ENCODE measurements around the gene FLNB.

Gene FLNB

DNA sequence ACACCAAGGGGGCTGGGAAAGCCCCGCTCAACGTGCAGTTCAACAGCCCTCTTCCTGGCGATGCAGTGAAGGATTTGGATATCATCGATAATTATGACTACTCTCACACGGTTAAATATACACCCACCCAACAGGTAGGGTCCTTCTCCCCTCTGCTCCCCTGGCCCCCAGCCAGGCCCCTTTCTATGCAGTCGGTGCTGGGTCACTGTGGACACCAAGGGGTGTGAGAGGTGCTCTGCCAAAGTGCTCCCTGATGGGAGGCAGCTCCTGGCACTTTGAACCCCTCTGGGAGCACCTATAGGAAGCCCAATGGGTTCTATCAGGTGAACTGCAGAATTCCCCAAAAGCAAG is 103.9 kb downstream of the FLNB start:
- no peak for DNase-seq

DNA sequence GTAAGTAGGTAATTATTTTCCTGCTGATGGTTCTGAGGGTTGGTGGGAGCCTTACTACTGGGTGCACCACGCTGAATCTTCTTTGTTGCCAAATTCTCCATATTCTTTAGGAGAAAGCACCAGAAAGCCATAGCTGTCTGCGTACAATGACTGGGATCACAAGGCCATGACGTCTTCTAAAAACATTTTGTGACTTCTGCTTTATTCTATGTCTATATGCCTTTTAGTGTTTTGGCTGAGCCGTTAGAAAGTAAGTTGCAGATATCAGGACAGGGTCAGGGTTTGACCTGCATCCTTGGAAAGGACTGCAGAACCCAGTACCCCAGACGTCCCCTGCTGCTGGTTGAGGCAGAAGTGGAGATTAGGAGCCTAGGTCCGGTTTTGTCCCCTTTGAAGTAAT is 107.0 kb downstream of the FLNB start:
- DNase-seq = no peak

DNA sequence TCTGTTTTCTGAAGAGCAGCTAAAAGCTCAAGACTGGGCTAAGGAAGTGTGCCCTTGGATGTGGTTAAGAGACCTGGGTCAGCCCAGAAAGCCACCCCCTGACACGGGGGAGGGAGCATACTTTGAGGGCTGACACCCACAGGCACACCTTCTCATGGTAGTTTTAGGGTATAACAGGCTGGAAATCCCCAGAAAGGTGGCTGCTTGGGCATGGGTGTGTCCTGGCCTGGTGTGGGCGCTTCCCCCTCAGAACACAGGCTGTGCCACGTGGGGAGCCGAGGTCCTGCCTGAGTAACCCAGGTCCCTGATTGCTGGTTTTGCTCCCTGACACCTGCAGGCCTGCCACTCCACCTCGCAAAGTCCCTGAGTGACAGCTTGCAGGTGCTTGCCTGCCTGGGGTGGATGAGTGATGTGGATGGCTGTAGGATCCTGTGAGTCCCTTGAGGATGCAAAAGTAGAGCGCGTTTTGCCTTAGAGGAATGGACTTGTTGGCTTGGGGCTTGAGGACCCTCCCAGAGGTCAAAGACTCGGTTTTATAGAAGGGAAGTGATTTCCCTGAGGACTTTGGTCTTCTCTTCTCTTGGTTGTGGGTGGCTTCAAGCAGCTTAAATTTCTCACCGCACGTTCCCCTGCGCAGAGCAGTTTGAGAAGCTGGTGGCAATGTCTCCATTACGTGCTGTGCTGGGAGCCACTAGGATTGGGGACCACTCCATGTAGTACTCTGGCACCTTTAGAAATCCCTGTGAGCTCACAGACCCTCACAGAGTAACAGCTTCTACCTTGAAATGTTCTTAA is 108.1 kb downstream of the FLNB start:
- no peak for DNase-seq

DNA sequence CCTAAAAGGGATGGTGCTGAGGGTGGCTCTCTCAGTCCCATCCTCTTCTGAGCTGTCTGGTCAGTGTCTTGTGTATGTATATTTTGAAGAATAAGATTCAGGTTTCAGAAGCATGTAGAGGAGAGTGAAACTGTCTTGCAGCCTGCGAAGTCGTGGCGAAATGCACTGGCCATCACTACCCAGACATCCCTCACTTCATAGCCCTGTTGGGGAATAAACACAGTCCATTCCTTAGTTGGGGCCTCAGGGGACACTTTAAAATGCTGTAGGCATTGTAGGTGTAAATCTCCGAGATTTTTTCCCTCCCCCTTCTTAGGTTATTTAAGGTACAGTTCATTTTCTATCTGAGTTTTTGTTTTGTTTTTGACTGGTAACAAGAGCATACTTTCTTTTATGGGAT is 108.8 kb downstream of the FLNB start:
- no peak for DNase-seq

DNA sequence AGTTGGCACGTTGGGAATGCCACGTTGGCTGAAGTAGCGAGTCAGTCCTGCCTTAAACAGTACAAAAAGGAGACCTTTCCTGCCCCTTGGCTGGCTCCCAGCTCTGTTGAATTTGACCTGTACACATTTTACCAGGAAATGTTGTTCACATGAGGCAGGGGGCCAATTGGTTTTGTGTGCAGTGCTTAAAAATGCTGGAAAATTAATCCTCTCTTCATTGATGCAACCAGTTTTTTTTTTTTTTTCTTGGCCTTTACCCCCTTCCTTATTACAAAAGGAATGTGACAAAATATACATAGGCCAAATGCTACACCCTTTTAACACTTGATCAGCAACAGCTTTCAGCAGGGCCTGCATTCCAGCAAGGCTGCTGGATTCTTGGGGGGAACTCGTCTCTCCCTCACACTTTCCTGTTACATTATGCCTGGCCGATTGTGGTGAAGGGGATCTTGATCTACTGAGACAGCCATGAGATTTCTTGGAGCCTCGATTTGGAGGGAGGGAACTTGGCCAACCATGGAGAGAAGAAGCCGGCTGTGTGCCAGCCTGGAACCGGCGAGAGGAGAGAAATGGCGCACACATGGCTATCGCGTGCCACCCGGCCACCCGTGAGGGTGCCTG is 109.4 kb downstream of the FLNB start:
- no peak for DNase-seq

DNA sequence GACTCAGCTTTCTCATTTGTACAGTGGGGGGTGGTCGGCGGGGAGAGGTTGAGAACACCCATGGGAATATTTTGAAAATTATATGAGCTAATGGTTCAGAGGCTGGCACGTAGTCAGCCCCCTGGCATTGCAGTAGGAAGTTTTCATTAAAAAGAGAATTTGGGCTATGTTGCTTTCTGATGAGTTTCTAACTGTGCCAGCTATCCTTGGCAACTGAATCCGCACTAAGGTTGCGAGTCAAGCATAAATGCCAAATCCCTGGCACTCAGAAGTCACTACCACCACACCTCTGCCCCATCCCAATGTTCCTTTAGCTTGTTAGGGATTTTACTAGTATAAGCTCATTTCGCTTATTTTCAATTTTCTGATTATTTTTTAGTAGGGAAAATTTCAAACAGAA is 111.0 kb downstream of the FLNB start:
- no peak for DNase-seq

DNA sequence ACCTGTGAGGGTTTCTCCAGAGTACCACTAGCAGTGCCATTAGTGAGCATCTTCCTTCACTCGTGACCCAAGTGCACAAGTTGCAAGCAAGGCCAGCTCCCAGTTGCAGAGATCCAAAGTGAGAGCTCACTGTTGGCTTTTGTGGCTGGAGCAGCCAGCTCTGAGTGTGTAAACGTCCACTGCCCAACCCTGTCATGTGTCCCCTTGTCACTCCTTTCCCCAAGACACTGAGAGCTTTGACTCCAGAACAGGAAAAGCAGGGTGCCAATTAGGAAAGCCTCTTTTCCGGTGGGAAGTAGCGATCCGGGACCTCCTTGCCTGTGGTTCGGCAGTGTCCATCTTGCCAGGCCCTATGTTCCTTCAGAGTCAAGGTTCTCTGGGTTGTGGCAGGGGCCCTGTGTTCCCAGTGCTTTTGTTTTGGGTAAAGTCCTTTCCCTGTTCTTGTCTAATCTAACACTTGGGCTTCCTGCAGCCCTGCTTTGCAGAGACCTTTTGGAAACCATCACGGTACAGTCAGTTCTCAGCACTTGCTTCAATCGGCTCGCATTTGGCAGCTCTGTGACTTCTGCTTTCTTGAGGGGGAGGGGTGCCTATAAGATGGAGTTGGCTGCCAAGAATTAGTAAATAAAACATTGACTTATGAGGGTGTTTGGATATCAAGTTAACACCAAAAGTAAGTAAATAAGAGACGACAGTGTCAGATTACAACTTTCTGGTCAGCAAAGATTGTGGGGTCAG is 112.0 kb downstream of the FLNB start:
- no peak for DNase-seq

DNA sequence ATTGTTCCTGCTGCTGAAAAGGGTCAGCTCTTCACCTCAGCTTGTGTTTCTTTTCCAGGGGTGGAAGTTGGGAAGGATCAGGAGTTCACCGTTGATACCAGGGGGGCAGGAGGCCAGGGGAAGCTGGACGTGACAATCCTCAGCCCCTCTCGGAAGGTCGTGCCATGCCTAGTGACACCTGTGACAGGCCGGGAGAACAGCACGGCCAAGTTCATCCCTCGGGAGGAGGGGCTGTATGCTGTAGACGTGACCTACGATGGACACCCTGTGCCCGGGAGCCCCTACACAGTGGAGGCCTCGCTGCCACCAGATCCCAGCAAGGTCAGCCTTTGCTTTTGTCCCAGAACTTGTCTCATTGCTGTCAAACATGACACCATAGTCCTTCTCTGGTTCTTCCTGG is 113.0 kb downstream of the FLNB start:
- DNase-seq = no peak

DNA sequence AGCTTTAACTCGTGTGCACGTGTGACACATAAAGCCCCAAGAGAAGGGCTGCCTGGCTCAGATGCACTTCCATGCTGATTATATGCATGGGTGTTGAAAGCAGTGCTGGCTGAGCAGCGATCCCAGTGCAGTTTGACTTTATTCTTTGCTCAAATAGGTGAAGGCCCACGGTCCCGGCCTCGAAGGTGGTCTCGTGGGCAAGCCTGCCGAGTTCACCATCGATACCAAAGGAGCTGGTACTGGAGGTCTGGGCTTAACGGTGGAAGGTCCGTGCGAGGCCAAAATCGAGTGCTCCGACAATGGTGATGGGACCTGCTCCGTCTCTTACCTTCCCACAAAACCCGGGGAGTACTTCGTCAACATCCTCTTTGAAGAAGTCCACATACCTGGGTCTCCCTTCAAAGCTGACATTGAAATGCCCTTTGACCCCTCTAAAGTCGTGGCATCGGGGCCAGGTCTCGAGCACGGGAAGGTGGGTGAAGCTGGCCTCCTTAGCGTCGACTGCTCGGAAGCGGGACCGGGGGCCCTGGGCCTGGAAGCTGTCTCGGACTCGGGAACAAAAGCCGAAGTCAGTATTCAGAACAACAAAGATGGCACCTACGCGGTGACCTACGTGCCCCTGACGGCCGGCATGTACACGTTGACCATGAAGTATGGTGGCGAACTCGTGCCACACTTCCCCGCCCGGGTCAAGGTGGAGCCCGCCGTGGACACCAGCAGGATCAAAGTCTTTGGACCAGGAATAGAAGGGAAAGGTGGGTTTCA is 114.9 kb downstream of the FLNB start:
- no peak for DNase-seq

DNA sequence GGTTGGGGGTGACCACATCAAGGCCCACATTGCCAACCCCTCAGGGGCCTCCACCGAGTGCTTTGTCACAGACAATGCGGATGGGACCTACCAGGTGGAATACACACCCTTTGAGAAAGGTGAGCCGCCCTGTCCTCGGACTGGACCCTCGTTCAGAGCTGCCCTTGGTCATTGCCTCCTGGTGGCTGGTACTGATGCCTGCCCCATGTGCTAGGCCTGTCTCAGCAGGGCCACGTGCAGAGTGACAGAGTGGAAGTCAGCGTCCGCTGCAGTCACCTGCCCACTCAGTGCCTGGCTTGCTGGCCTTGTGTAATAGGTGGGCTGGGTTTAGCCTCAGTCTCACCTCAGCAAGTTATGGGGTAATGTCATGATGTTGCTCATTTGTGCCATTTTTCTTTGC is 116.2 kb downstream of the FLNB start:
- DNase-seq = no peak

DNA sequence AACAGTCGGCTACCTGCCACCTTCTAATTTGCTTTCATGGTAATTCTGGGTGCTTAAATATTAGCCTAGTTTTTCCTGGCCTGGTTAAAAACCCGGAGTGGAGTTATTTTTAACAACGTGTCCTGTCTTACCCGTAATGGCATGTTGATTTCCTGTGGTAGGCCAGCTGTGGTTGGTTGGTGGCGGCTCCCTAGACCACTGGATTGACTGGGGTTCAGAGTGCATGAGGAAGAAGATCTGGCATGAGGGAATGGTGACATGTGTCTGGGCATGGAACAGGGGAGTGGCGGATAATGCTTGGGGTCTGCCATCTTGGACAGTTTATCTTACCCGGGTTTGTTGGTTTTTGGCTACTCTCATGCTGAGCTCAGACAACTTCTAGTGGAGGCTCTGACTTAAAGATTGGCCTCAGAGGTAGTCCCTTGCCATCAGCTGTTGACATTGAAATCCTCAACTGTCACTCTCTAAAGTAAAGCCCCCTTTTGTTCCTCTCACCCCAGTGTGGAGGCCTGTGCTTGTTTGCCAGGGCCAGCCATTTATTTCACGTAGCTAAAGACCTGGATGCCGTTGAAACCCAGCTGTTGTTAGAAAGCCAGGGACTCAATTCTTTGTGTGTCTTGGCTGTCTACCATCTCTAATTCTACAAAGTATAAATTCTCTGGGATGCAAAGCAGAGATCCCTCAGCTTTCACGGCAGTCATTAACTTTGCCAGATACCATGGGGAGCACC is 121.0 kb downstream of the FLNB start:
- no peak for DNase-seq

DNA sequence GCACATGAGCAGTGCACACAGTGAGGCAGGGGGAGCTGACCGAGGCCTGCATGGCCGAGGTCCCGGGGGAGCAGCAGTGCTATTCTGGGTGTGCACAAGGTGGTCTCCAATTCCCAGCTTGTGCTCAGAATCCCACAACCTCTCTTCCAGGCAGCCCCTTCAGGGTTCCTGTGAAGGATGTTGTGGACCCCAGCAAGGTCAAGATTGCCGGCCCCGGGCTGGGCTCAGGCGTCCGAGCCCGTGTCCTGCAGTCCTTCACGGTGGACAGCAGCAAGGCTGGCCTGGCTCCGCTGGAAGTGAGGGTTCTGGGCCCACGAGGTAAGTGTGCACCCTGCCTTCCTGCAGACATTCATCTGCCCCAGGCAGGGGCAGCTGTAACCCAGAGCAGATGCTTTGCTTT is 122.4 kb downstream of the FLNB start:
- no peak for DNase-seq

DNA sequence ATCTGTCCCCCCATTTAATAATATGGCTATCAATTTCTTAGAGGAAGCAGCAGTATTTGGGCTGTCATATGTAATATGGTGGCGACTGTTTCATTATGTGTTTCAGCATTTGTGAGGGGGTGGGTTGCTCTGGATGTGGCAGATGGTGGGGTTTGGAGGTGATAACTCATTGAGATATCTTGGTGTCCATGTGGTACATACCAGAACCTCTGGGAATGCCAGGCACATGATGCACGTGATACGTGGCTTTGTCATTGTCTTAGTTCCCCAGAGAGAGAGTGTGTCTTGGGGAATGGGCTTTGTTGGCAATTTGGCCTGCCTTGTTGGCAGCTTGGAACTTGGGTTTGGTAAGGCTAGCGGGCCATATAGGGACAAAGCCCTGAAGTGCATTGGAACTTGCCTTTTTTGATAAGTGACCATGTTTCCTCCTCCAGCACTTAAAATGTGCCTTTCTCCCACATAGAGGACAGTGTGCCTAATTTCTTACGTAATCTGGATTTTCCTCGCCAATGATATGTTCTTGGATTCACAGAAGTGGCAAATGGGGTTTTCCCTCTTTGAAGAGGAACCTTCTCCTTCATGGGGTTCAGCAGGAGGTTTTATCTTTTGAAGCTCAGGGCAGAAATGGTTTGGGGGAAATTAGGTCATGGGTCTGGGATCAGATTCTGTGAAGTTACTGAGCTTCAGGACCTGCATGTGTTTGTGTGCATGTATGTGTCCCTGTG is 123.0 kb downstream of the FLNB start:
- no peak for DNase-seq

DNA sequence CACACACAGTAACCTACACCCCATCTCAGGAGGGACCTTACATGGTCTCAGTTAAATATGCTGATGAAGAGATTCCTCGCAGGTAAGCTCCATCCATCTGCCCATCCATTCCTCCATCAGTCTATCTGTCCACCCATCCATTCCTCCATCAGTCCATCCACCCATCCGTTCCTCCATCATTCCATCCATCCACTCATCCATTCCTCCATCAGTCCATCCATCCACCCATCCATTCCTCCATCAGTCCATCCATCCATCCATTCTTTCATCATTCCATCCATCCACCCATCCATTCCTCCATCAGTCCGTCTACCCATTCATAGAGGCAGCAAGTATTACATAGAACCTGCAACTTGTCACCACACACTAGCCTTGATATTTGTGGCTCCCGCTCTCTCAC is 124.6 kb downstream of the FLNB start:
- DNase-seq = no peak

DNA sequence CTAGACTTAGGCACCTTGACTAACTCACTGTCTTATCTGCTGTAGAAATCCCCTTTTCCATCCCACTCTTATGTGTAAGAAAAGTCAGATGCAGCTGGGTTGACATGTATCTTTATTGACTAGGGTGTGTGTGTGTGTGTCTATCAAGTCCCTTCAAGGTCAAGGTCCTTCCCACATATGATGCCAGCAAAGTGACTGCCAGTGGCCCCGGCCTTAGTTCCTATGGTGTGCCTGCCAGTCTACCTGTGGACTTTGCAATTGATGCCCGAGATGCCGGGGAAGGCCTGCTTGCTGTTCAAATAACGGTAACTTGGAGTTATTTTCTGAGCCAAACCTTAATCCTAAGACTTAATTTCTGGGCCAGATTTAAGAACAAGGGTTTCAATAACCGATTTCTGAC is 126.2 kb downstream of the FLNB start:
- DNase-seq = no peak

DNA sequence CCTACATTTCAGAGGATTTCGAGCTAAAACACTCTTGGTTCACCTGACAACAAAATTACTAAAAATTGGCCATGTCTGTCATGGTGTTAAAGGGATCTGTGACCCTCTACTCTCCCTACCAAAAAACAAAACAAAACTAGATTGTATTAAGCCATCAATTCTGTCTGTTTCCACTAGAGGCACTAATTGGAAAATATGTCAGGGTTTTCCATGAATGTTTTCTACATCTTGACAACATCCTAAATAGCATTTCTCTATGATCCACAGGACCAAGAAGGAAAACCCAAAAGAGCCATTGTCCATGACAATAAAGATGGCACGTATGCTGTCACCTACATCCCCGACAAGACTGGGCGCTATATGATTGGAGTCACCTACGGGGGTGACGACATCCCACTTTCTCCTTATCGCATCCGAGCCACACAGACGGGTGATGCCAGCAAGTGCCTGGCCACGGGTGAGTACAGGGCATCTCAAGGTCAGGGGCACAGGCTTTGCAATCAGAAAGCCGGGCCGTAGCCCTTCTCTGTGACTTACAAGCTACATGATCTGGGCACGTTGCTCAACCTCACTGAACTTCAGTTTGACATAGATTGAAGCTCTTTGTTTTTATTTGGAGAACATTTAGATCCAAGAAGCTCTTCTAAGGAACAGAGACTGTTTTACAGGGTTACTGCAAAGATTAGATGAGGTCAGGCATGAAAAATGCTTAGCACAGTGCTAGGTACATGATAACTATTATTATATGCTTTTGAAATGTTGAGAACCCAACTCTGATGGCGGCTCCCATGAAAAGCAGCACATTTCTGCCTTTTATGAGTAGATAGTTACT is 127.7 kb downstream of the FLNB start:
- no peak for DNase-seq

DNA sequence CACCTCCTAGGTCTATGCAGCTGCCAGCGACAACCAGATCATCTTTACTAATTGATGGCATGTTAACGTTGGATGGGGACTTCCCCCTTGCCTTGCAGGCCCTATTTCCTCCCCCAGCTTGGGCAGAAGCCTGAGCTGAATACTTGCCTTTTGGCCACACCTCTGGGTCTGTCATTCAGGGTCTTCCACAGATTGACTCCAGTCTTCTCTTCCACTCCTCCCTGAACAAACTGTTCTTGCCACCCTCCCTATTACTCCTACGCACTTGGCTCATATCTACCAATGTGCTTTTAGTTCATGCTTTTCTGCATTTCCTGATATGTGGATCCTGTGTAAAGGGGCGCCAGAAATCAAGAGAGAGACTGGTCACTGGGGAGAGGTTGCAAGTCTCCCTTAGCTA is 129.1 kb downstream of the FLNB start:
- DNase-seq = no peak

DNA sequence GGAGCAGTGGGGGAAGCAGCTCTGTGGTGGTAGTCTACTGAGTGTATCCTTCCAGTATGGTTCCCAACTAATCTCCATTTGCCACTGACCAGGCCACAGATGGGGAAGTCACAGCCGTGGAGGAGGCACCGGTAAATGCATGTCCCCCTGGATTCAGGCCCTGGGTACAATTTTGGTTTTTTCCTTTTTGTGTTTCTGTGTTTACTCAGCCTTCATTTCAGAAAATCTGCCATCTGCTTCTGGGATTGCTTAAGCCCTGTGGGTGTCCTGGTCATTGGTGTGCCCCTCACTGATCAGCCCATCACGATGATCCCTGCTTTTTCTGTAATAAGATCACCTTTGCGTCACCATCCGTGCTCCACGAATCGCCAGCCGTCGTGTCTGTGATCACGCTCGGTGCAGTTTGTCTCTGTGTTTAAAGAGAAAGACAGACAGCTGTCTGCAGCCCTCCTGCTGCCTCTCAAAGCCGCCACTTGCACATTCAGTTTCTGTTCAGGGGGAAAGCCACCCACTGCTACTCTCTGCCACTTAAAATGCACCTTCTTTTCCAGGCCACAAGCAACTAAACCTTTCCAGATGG is 133.6 kb downstream of the FLNB start:
- DNase-seq = no peak

DNA sequence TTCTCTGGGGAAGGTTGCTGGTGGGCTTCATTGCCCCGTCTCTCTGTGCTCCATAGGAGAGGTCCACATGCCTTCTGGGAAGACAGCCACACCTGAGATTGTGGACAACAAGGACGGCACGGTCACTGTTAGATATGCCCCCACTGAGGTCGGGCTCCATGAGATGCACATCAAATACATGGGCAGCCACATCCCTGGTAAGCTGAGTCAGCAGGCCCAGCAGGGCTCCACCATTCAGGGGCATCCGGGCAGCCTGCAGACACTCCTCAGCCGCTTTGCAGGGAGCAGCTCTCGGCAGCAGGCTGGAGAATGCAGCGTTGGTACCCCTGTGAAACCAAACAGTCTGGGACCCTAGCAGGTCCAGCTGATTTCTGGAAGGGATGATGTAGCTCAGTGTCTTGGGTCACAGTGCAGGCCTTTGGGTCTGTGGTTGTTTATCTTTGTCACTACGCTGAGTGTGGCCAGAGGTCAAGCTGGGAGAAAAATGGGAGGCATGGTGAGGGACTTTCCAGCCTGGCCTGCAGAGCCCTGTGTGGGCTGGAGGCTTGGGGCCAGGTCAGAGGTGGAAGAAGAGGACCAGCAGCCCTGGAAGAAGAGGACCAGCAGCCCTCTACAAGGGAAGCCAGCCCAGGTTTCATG is 135.3 kb downstream of the FLNB start:
- no peak for DNase-seq

Data from NCI-H2107 (cell line).